Measurements from ENCODE around the gene WBP11. TPM values are rescaled to one million over a fixed set of nuclear protein-coding genes. Genes with fewer than 3 reads are reported as not detected.

The WBP11 gene
- total RNA-seq, 1 donor from 2014 or later: 53.5 TPM

DNA sequence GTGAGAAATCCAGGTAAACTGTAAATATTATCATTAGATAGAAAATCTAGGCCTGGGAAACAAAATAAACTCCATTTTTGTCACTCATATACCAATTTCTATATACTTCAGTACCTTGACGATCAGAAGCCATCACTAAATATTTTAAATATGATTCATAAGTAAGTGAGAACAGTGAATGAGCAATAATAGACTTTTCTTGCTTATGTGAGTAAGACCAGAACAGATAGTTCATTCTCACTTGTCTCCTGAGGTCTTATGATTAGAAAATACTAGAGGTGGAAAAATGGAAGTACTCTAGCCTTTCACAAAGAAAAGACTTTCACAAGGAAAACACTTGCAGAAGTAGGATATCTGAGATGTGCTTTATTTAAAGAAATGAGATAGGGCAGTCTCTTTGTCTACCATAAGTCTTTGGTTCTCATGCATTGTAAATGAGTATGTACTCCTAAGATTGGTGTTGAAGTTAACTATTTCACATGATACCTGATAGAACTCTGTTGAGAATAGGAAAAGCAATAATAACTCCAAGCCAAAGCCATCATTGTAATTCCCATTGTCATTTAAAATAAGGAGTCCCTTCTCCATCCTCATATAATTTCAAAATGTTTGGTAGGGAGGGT is 20.8 kb upstream of the WBP11 start:
- H3K4me1 ChIP-seq: no peaks in the 10 kb centered on the region
- DNase-seq (ENCODE audit: low spot score): no peak
- no peaks in the 10 kb centered on the region for H3K9me3 ChIP-seq (ENCODE audit: low read depth)
- no peaks in the 10 kb centered on the region for H3K36me3 ChIP-seq
- H3K27ac Mint-ChIP-seq: no peak overlapping the region
- H3F3A ChIP-seq (ENCODE audit: low read depth): no peaks in the 10 kb centered on the region
- no peaks in the 10 kb centered on the region for H3K79me2 ChIP-seq (ENCODE audit: low read depth)
- H3K9me3 Mint-ChIP-seq: no peaks in the 10 kb centered on the region
- no peaks in the 10 kb centered on the region for H3K27me3 ChIP-seq
- no peak overlapping the region for H3K4me3 ChIP-seq
- H4K20me1 ChIP-seq (ENCODE audit: low read depth): no peaks in the 10 kb centered on the region
- no peak overlapping the region for H3K4me3 Mint-ChIP-seq
- no peak overlapping the region for H3K4me2 ChIP-seq
- TF ChIP-seq EZH2 (IDR thresholded peaks at IDR 0.05) (no peak), EZH2phosphoT487 (IDR thresholded peaks at IDR 0.05) (no peak), CTCF (IDR thresholded peaks at IDR 0.05) (no peak)
- H3K4me1 Mint-ChIP-seq: no peaks in the 10 kb centered on the region
- H3K27me3 Mint-ChIP-seq (ENCODE audit: insufficient read depth, low read depth): no peaks in the 10 kb centered on the region
- H2AFZ ChIP-seq (replicated peaks): no peak overlapping the region
- no peak overlapping the region for H3K27ac ChIP-seq
- no peak overlapping the region for H3K9ac ChIP-seq
- H3K36me3 Mint-ChIP-seq: no peaks in the 10 kb centered on the region

DNA sequence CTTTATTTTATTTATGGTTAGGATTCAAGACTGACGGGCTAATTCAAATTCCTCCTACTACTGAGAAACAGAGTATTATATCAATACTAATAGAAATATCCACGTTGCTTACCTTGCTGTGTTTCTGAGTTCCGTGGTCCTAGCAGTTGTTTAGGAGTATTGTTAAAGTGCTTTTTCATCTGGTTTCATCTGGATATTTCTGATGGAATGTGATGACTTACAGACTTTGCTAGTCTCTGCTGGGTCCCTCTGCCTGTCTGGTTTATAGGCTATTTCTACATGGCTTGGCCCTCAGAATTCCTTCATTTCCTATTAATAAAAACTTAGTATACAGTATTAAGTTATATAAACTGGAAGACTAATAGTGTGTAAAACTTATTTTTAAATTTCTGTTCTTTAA is 10.7 kb upstream of the WBP11 start, which contains the start of gene SMCO3:
Gene SMCO3 (minus strand): TSS at position 169 of the 400 bp plus-strand sequence. CDS start 7,502 bp downstream, outside the sequence.
- H3K27ac ChIP-seq: no peak within 1 kb of the TSS
- no peak within 1 kb of the TSS for H3K27ac Mint-ChIP-seq
- DNase-seq (ENCODE audit: low spot score): no peak
- no peaks in the 10 kb centered on the region for H3K27me3 Mint-ChIP-seq (ENCODE audit: insufficient read depth, low read depth)
- H3K4me2 ChIP-seq: no peak within 1 kb of the TSS
- H3K4me1 Mint-ChIP-seq: no peaks in the 10 kb centered on the region
- no peaks in the 10 kb centered on the region for H3F3A ChIP-seq (ENCODE audit: low read depth)
- H3K4me1 ChIP-seq: no peaks in the 10 kb centered on the region
- H3K9me3 Mint-ChIP-seq: no peaks in the 10 kb centered on the region
- H3K4me3 ChIP-seq: no peak within 1 kb of the TSS
- H3K4me3 Mint-ChIP-seq: no peak within 1 kb of the TSS
- H4K20me1 ChIP-seq (ENCODE audit: low read depth): no peaks in the 10 kb centered on the region
- no peaks in the 10 kb centered on the region for H3K36me3 Mint-ChIP-seq
- no peaks in the 10 kb centered on the region for H3K27me3 ChIP-seq
- H2AFZ ChIP-seq (replicated peaks): no peak within 1 kb of the TSS
- no peak within 1 kb of the TSS for H3K9ac ChIP-seq
- H3K9me3 ChIP-seq (ENCODE audit: low read depth): no peaks in the 10 kb centered on the region
- TF ChIP-seq CTCF (IDR thresholded peaks at IDR 0.05) (no peak), EZH2phosphoT487 (IDR thresholded peaks at IDR 0.05) (no peak), EZH2 (IDR thresholded peaks at IDR 0.05) (no peak)
- H3K79me2 ChIP-seq (ENCODE audit: low read depth): no peaks in the 10 kb centered on the region
- H3K36me3 ChIP-seq: no peaks in the 10 kb centered on the region

DNA sequence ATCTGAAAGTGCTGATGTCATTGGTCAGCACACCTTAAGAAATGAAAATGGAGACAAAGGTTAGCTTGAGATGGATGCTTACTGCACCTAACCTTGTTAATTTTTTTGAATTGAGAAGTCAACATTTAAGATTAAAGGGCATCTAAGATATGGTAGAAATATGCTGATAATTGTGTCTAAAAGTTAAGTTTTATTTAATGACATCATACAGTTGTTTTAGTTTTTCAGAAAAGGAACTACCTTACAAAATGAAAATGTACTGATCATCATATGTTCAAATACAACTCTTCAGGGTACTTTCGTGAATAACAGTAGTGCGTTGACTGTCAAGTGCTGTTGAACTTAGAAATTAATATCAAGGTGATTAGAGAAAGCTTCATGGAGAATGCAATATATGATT is 8.2 kb upstream of the WBP11 start:
- H3K27ac Mint-ChIP-seq: no peak overlapping the region
- TF ChIP-seq EZH2 (IDR thresholded peaks at IDR 0.05) (no peak), EZH2phosphoT487 (IDR thresholded peaks at IDR 0.05) (no peak), CTCF (IDR thresholded peaks at IDR 0.05) (no peak)
- no peaks in the 10 kb centered on the region for H3K4me1 Mint-ChIP-seq
- H3K4me2 ChIP-seq: no peak overlapping the region
- no peaks in the 10 kb centered on the region for H3K9me3 Mint-ChIP-seq
- H3K27me3 ChIP-seq: no peaks in the 10 kb centered on the region
- no peak for DNase-seq (ENCODE audit: low spot score)
- H3K4me1 ChIP-seq: no peaks in the 10 kb centered on the region
- H3K36me3 Mint-ChIP-seq: no peaks in the 10 kb centered on the region
- no peak overlapping the region for H3K4me3 Mint-ChIP-seq
- no peaks in the 10 kb centered on the region for H3K79me2 ChIP-seq (ENCODE audit: low read depth)
- no peaks in the 10 kb centered on the region for H4K20me1 ChIP-seq (ENCODE audit: low read depth)
- H2AFZ ChIP-seq (replicated peaks): no peak overlapping the region
- H3F3A ChIP-seq (ENCODE audit: low read depth): no peaks in the 10 kb centered on the region
- no peak overlapping the region for H3K27ac ChIP-seq
- H3K27me3 Mint-ChIP-seq (ENCODE audit: insufficient read depth, low read depth): no peaks in the 10 kb centered on the region
- H3K36me3 ChIP-seq: no peaks in the 10 kb centered on the region
- H3K9me3 ChIP-seq (ENCODE audit: low read depth): no peaks in the 10 kb centered on the region
- H3K4me3 ChIP-seq: no peak overlapping the region
- no peak overlapping the region for H3K9ac ChIP-seq

All from neural progenitor cell (in vitro differentiated cells).